Kidney glomerular epithelial cell (primary cell): ENCODE results near the gene DCLK3.
A peak's percentile ranks its signal among the peaks of the same experiment; 100 is the strongest.

Experiments
- DNase-seq: peaks from one replicate; lab custom pipeline; 2025; lab: John Stamatoyannopoulos, UW

DCLK3 gene

GRCh38 chr3:36764704-36765038, 318 bp upstream of the DCLK3 start:
- no peak for DNase-seq

GRCh38 chr3:36762918-36763849, 1.2 kb downstream of the DCLK3 start:
- DNase-seq, result no peak

GRCh38 chr3:36761779-36762178, 2.6 kb downstream of the DCLK3 start:
- no peak for DNase-seq

GRCh38 chr3:36756269-36756668, 8.1 kb downstream of the DCLK3 start:
- no peak for DNase-seq

GRCh38 chr3:36751326-36751725, 13.0 kb downstream of the DCLK3 start:
- no peak for DNase-seq

- no peak for DNase-seq
Observed at GRCh38 chr3:36750737-36751136, 13.6 kb downstream of the DCLK3 start.

- DNase-seq, result no peak
Observed at GRCh38 chr3:36744763-36745162, 19.6 kb downstream of the DCLK3 start.

- no peak for DNase-seq
Observed at GRCh38 chr3:36743826-36744225, 20.5 kb downstream of the DCLK3 start.

GRCh38 chr3:36741285-36741684, 23.1 kb downstream of the DCLK3 start:
- DNase-seq, result no peak

- DNase-seq, result no peak
Observed at GRCh38 chr3:36740787-36741186, 23.6 kb downstream of the DCLK3 start.

- no peak for DNase-seq
Observed at GRCh38 chr3:36738702-36739101, 25.7 kb downstream of the DCLK3 start.

GRCh38 chr3:36736301-36736700, 28.1 kb downstream of the DCLK3 start:
- DNase-seq, result no peak

GRCh38 chr3:36734742-36735141, 29.6 kb downstream of the DCLK3 start:
- no peak for DNase-seq

- DNase-seq, result no peak
Observed at GRCh38 chr3:36733723-36734122, 30.6 kb downstream of the DCLK3 start.

GRCh38 chr3:36733162-36733696, 31.1 kb downstream of the DCLK3 start:
- DNase-seq, result no peak

- no peak for DNase-seq
Observed at GRCh38 chr3:36730966-36731365, 33.4 kb downstream of the DCLK3 start.

GRCh38 chr3:36729204-36730056, 34.9 kb downstream of the DCLK3 start:
- peak; percentile 35 for DNase-seq

GRCh38 chr3:36714343-36715086, 49.8 kb downstream of the DCLK3 start:
- DNase-seq, result no peak

- DNase-seq, result no peak
Observed at GRCh38 chr3:36713904-36714303, 50.4 kb downstream of the DCLK3 start.

- DNase-seq, result no peak
Observed at GRCh38 chr3:36710606-36711005, 53.7 kb downstream of the DCLK3 start.

GRCh38 chr3:36709826-36710365, 54.5 kb downstream of the DCLK3 start:
- DNase-seq, result no peak

- no peak for DNase-seq
Observed at GRCh38 chr3:36709281-36709680, 55.1 kb downstream of the DCLK3 start.
